Spleen (tissue), 11 donors: ENCODE results near the gene TTLL8. TPM values are rescaled to one million over a fixed set of nuclear protein-coding genes. Genes with fewer than 3 reads are reported as not detected.

Experiments
- DNase-seq: peaks from one replicate; pipeline ENCODE4 v3.0.0-alpha.2; 2020
- H3K27ac ChIP-seq, 8 donors: fragments of 200-600 bp; sonication (generic) in 7 of 8; 1 replicate in 4 of 8; 2 replicates in 4 of 8; pipeline versions ENCODE4 v1.5.0 to v1.8.0; 2016 to 2021; ENCODE audit warnings: inconsistent platforms in 4 of 8, mild to moderate bottlenecking in 4 of 8, moderate library complexity in 1 of 8
- H3K27me3 ChIP-seq, 7 donors: fragments of 200-600 bp; sonication (generic) in 6 of 7; replicated peaks in 1 of 7; 1 replicate in 4 of 7; 2 replicates in 3 of 7; pipeline versions ENCODE4 v1.5.0 to v1.8.0; 2016 to 2021; ENCODE audit warnings: inconsistent platforms in 3 of 7, mild to moderate bottlenecking in 1 of 7
- H3K36me3 ChIP-seq, 6 donors: fragments of 200-600 bp; sonication (generic) in 5 of 6; 1 replicate in 4 of 6; 2 replicates in 2 of 6; pipeline versions ENCODE4 v1.5.0 to v1.8.0; 2016 to 2021; ENCODE audit warnings: inconsistent platforms in 2 of 6
- H3K4me1 ChIP-seq, 6 donors: fragments of 200-600 bp; sonication (generic) in 5 of 6; 1 replicate in 3 of 6; 2 replicates in 3 of 6; pipeline versions ENCODE4 v1.5.0 to v1.8.0; 2016 to 2021; ENCODE audit warnings: inconsistent platforms in 3 of 6
- H3K4me3 ChIP-seq, 8 donors: fragments of 200-600 bp; sonication (generic) in 7 of 8; 1 replicate in 4 of 8; 2 replicates in 4 of 8; pipeline versions ENCODE4 v1.5.0 to v1.8.0; 2016 to 2021; ENCODE audit warnings: inconsistent platforms in 4 of 8, mild to moderate bottlenecking in 4 of 8, moderate library complexity in 2 of 8
- H3K9me3 ChIP-seq, 8 donors: fragments of 200-600 bp; sonication (generic) in 7 of 8; 1 replicate in 4 of 8; 2 replicates in 4 of 8; pipeline versions ENCODE4 v1.5.0 to v1.8.0; 2016 to 2021; ENCODE audit warnings: inconsistent platforms in 4 of 8
- POLR2A ChIP-seq, 3 donors: fragments of 450-650 bp; IDR thresholded peaks; one replicate each; pipeline ENCODE4 v1.5.1; 2017; ENCODE audit warnings: antibody characterized with exemption in 3 of 3, mild to moderate bottlenecking in 1 of 3
- POLR2AphosphoS5 ChIP-seq, 3 donors: sonication (generic); formaldehyde crosslinking; IDR thresholded peaks; one replicate each; pipeline ENCODE4 v1.5.1; 2017; ENCODE audit warnings: antibody characterized with exemption in 3 of 3
- WGBS, 5 donors: extraction: QIAGEN DNeasy Blood & Tissue Kit in 3 of 5; methylation state at CpG; one replicate each; pipeline versions ENCODE4 v1.1.5 to v1.1.7; 2013 to 2018; 5-methylcytosine and 5-hydroxymethylcytosine counted together
- intact Hi-C: fragments of 100-400 bp; cut with DNase I; formaldehyde crosslinking; loops from one replicate; pipeline ENCODE4 v1.15.0; 2023; ENCODE audit warnings: low total_unique reads
- polyA plus RNA-seq, 3 donors: library from polyadenylated mRNA; stranded (reverse); fragments of 200-250 nt; gene quantifications; one replicate each; pipeline ENCODE4 v1.2.1, GENCODE V29; 2013
- total RNA-seq, 7 donors: library from RNA; depleted of rRNA in 3 of 7; stranded (reverse); fragments of >200 nt in 3 of 7; fragmentation: NEBNext Ultra II Directional in 4 of 7; extraction: Animal tissue kit (Norgen Biotek cat#: 25700) in 4 of 7; gene quantifications; one replicate each; pipeline versions ENCODE4 v1.1.0 to v1.2.1, GENCODE V29; 2016 to 2021
- TF ChIP-seq, protein P1 (sequence below), 11 experiments: fragments of 200-600 bp in 7 of 11; fragments of 450-650 bp in 4 of 11; sonication (generic) in 4 of 11; IDR thresholded peaks in 8 of 11; conservative IDR thresholded peaks in 3 of 11; 1 replicate in 7 of 11; 2 replicates in 4 of 11; pipeline versions ENCODE4 v1.4.0 to v1.8.0; 2016 to 2021; ENCODE audit warnings: antibody characterized with exemption in 11 of 11, inconsistent platforms in 4 of 11, mild to moderate bottlenecking in 1 of 11
- donor health status: healthy with polysubstance abuse.
- donor health status: DM: no; HTN: no; CAD: no; lungs with moderate emphysema.
- donor health status: DM: no; HTN: no; CAD: no.
- donor health status: Bipolar disorder and iron deficiency.
- donor health status: healthy.
- donor health status: DM: no; HTN: no; CAD: no.
- donor health status: DM: yes; HTN: yes; CAD: no.

The TTLL8 gene
- total and polyA plus RNA-seq, 10 donors, result not detected

GRCh38 chr22:50057278-50058060 lies 629 bp downstream of the TTLL8 start:
- WGBS, 5 donors, result 77 to 89% (median 87%) methylated on average over 10 to 14 of the region's 14 CpGs
- TF ChIP-seq POLR2AphosphoS5 (IDR thresholded peaks at IDR 0.05) (no peak), POLR2A (IDR thresholded peaks at IDR 0.05) (no peak)
- TF ChIP-seq, protein P1, sequence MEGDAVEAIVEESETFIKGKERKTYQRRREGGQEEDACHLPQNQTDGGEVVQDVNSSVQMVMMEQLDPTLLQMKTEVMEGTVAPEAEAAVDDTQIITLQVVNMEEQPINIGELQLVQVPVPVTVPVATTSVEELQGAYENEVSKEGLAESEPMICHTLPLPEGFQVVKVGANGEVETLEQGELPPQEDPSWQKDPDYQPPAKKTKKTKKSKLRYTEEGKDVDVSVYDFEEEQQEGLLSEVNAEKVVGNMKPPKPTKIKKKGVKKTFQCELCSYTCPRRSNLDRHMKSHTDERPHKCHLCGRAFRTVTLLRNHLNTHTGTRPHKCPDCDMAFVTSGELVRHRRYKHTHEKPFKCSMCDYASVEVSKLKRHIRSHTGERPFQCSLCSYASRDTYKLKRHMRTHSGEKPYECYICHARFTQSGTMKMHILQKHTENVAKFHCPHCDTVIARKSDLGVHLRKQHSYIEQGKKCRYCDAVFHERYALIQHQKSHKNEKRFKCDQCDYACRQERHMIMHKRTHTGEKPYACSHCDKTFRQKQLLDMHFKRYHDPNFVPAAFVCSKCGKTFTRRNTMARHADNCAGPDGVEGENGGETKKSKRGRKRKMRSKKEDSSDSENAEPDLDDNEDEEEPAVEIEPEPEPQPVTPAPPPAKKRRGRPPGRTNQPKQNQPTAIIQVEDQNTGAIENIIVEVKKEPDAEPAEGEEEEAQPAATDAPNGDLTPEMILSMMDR (IDR thresholded peaks at IDR 0.05 in 8 of 11, conservative IDR thresholded peaks at IDR 0.05 in 3 of 11), result no peak
- H3K4me3 ChIP-seq, result peak overlapping the region in 1 of 8 donors; percentile 51
- intact Hi-C loops, result no loop called here
- H3K9me3 ChIP-seq, result peaks cover 0 to 20% (median 12%) of the 10 kb centered on the region in 8 donors
- H3K4me1 ChIP-seq, result peaks cover 0 to 40% (median 21%) of the 10 kb centered on the region in 6 donors
- peaks cover 3 to 80% (median 31%) of the 10 kb centered on the region in 7 donors for H3K27me3 ChIP-seq
- H3K27ac ChIP-seq, result no peak overlapping the region
- H3K36me3 ChIP-seq, result no peaks in the 10 kb centered on the region
- DNase-seq, result no peak

DNA sequence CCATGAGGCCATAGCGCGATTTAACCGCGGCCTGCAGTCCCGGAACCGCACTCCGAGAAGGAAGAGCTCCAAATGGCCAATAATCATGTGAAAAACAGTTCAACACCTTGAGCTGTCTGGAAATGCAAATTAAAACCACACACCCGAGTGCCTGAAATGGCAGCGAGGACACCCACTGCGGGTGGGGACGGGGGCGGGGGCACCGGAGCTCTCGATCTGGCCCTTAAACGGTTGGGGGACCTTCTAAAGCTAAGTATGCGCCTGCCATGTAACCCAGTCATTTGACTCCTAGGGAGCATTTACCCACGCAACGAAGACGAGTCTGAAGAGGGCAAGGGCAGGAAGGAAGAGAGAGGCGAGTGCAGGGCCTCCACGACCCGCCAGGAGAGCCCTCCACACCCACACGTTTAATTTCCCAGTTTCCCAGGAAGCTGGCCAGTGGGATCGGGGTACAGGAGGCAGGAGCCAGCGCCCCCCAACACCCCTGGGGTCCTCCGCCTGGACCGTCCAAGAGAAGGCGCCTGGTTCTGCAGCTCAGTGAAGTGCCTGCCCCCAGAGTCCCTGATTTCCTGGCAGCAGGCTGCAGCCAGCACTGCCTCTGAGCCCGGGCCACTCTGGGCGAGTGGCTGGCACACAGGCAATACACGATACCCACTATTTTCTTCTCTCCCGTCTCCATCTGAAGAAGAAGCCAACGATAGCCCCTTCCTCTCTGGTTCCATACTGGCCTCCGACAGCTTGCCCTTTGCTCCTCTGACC lies 1.7 kb downstream of the TTLL8 start:
- H3K27me3 ChIP-seq, result peaks cover 3 to 80% (median 27%) of the 10 kb centered on the region in 7 donors
- WGBS, 5 donors, result 57 to 67% (median 59%) methylated on average over 31 to 34 of the region's 34 CpGs
- TF ChIP-seq, protein P1 (IDR thresholded peaks at IDR 0.05 in 8 of 11, conservative IDR thresholded peaks at IDR 0.05 in 3 of 11), result no peak
- TF ChIP-seq POLR2AphosphoS5 (IDR thresholded peaks at IDR 0.05), result no peak
- TF ChIP-seq POLR2A (IDR thresholded peaks at IDR 0.05), result no peak

GRCh38 chr22:50053861-50054260 lies 4.2 kb downstream of the TTLL8 start:
- DNase-seq, result no peak
- WGBS, 5 donors, result 72 to 85% (median 83%) methylated on average over 18 of the region's 18 CpGs
- no peak overlapping the region for H3K4me3 ChIP-seq
- no peak overlapping the region for H3K27ac ChIP-seq
- H3K27me3 ChIP-seq, result peaks cover 3 to 56% (median 11%) of the 10 kb centered on the region in 7 donors
- H3K36me3 ChIP-seq, result no peaks in the 10 kb centered on the region
- peaks cover 0 to 27% (median 12%) of the 10 kb centered on the region in 8 donors for H3K9me3 ChIP-seq
- H3K4me1 ChIP-seq, result peaks cover 0 to 13% (median 6%) of the 10 kb centered on the region in 6 donors
- intact Hi-C loops, result no loop called here
- TF ChIP-seq POLR2AphosphoS5 (IDR thresholded peaks at IDR 0.05) (no peak), POLR2A (IDR thresholded peaks at IDR 0.05) (no peak)
- TF ChIP-seq, protein P1 (IDR thresholded peaks at IDR 0.05 in 8 of 11, conservative IDR thresholded peaks at IDR 0.05 in 3 of 11), result no peak

More for the DNA sequence above, 1.7 kb downstream of the TTLL8 start:
- Histone ChIP-seq H3K4me1 (peaks cover 0 to 36% (median 19%) of the 10 kb centered on the region in 6 donors), H3K4me3 (no peak overlapping the region), H3K9me3 (peaks cover 0 to 27% (median 12%) of the 10 kb centered on the region in 8 donors), H3K36me3 (no peaks in the 10 kb centered on the region), H3K27ac (no peak overlapping the region)
- no peak for DNase-seq
- intact Hi-C loops, result no loop called here
